Measurements from ENCODE around the gene IMMP1L.

- TF ChIP-seq, protein P1, sequence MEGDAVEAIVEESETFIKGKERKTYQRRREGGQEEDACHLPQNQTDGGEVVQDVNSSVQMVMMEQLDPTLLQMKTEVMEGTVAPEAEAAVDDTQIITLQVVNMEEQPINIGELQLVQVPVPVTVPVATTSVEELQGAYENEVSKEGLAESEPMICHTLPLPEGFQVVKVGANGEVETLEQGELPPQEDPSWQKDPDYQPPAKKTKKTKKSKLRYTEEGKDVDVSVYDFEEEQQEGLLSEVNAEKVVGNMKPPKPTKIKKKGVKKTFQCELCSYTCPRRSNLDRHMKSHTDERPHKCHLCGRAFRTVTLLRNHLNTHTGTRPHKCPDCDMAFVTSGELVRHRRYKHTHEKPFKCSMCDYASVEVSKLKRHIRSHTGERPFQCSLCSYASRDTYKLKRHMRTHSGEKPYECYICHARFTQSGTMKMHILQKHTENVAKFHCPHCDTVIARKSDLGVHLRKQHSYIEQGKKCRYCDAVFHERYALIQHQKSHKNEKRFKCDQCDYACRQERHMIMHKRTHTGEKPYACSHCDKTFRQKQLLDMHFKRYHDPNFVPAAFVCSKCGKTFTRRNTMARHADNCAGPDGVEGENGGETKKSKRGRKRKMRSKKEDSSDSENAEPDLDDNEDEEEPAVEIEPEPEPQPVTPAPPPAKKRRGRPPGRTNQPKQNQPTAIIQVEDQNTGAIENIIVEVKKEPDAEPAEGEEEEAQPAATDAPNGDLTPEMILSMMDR (IDR thresholded peaks at IDR 0.05) = no peak
- no peak for TF ChIP-seq POLR2A (IDR thresholded peaks at IDR 0.05)
Measured at GRCh38 chr11:31422703-31423102, 86.7 kb downstream of the IMMP1L start.

Measured in testis (tissue), 2 donors.